SJSA1 (cell line): Measurements from ENCODE around the gene SDE2. TPM values are rescaled to one million over a fixed set of nuclear protein-coding genes. Genes with fewer than 3 reads are reported as not detected.
"Not testable (repeated sequence)": the region's sequence is repeated elsewhere in the genome, so short reads cannot be mapped to it uniquely, and the experiment has no call there.

Experiments used
- DNase-seq, 2 experiments: peaks; one replicate each; pipeline ENCODE4 v3.0.0-alpha.2; 2015 to 2020; ENCODE audit warnings: low spot score in 2 of 2, low read depth in 1 of 2
- H3K27ac ChIP-seq: fragments of 250-450 bp; sonication (Bioruptor Pico); 2 replicates; pipeline ENCODE4 v1.5.1; 2020; ENCODE audit warnings: mild to moderate bottlenecking, moderate library complexity
- H3K27me3 ChIP-seq: fragments of 250-450 bp; sonication (Bioruptor Pico); replicated peaks from 2 replicates; pipeline ENCODE4 v1.5.1; 2020; ENCODE audit warnings: mild to moderate bottlenecking, moderate library complexity
- H3K36me3 ChIP-seq: fragments of 250-450 bp; sonication (Bioruptor Pico); 2 replicates; pipeline ENCODE4 v1.5.1; 2020; ENCODE audit warnings: mild to moderate bottlenecking
- H3K4me1 ChIP-seq: fragments of 250-450 bp; sonication (Bioruptor Pico); replicated peaks from 2 replicates; pipeline ENCODE4 v1.6.1; 2021; ENCODE audit warnings: mild to moderate bottlenecking
- H3K4me3 ChIP-seq: fragments of 250-450 bp; sonication (Bioruptor Pico); 2 replicates; pipeline ENCODE4 v1.5.1; 2020; ENCODE audit warnings: mild to moderate bottlenecking
- H3K9me3 ChIP-seq: fragments of 250-450 bp; sonication (Bioruptor Pico); replicated peaks from 2 replicates; pipeline ENCODE4 v1.5.1; 2020; ENCODE audit warnings: mild to moderate bottlenecking
- total RNA-seq: library from RNA; depleted of rRNA; stranded (reverse); fragments of >200 nt; shearing (Covaris generic); gene quantifications from 2 replicates; pipeline ENCODE4 v1.2.3, GENCODE V29; 2014

SDE2 gene
- total RNA-seq, 1 experiment from 2014 or later = 43.9 TPM

GRCh38 chr1:225977937-225978748, 21.0 kb downstream of the SDE2 start:
- no peak for DNase-seq
- Histone ChIP-seq H3K27me3 (no peaks in the 10 kb centered on the region), H3K36me3 (peaks cover 44% of the 10 kb centered on the region), H3K4me3 (no peak overlapping the region), H3K27ac (no peak overlapping the region), H3K9me3 (peaks cover 5% of the 10 kb centered on the region), H3K4me1 (no peaks in the 10 kb centered on the region)

DNA sequence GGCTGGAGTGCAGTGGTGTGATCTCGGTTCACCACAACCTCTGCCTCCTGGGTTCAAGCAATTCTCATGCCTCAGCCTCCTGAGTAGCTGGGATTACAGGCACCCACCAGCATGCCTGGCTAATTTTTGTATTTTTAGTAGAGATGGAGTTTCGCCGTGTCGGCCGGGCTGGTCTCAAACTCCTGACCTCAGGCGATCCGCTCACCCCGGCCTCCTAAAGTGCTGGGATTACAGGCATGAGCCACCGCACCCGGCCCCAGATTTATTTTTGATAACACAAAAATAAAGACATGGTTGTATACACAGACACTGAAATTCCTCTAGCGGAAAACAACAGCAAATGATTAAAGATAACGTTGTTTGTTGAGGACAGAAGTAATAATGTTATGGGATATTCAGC, 24.0 kb downstream of the SDE2 start:
- not testable (repeated sequence) for H3K27me3 ChIP-seq, H3K4me1 ChIP-seq, H3K4me3 ChIP-seq, H3K27ac ChIP-seq, H3K9me3 ChIP-seq, DNase-seq
- H3K36me3 ChIP-seq = peaks cover 14% of the 10 kb centered on the region

DNA sequence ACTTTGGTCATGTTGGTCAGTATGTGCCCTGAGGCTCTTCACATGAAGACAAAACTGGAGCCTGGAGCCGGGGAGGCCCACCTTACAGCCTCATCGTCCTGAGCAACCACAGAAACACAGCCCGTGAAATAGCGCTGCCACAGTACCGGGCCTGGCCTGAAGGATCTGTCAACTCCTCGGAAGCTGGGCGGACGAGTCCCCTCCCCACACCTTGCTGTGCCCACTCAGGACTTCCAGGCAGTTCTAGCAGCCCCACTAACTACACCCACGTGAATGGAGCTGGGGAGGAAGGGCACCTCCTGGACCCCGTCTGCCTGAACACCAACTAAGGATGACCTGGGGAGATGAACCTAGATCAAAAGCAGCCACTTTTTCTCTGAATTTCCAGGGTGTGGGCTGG, 24.7 kb downstream of the SDE2 start:
- DNase-seq = no peak
- H3K36me3 ChIP-seq = peaks cover 7% of the 10 kb centered on the region

GRCh38 chr1:225973158-225973557, 26.0 kb downstream of the SDE2 start:
- Histone ChIP-seq H3K36me3 (peaks cover under 1% of the 10 kb centered on the region), H3K9me3 (no peaks in the 10 kb centered on the region), H3K4me3 (no peak overlapping the region), H3K4me1 (no peaks in the 10 kb centered on the region), H3K27me3 (no peaks in the 10 kb centered on the region), H3K27ac (no peak overlapping the region)
- DNase-seq = no peak

More for the DNA sequence above, 24.7 kb downstream of the SDE2 start:
- Histone ChIP-seq H3K27ac (no peak overlapping the region), H3K9me3 (no peaks in the 10 kb centered on the region), H3K4me3 (no peak overlapping the region), H3K4me1 (no peaks in the 10 kb centered on the region), H3K27me3 (no peaks in the 10 kb centered on the region)

- no peak overlapping the region for H3K4me3 ChIP-seq
- DNase-seq = no peak
- H3K27ac ChIP-seq = no peak overlapping the region
- no peaks in the 10 kb centered on the region; the same call in 1 of the 2 replicates for H3K36me3 ChIP-seq
- no peaks in the 10 kb centered on the region for H3K27me3 ChIP-seq
- no peaks in the 10 kb centered on the region for H3K4me1 ChIP-seq
- no peaks in the 10 kb centered on the region for H3K9me3 ChIP-seq
Measured at GRCh38 chr1:225972344-225973152, 26.6 kb downstream of the SDE2 start.

- H3K36me3 ChIP-seq, DNase-seq, H3K9me3 ChIP-seq, H3K4me1 ChIP-seq, H3K27ac ChIP-seq, H3K27me3 ChIP-seq, H3K4me3 ChIP-seq: not testable (repeated sequence)
Measured at GRCh38 chr1:225970592-225971157, 28.5 kb downstream of the SDE2 start.

- H3K9me3 ChIP-seq, H3K4me1 ChIP-seq, DNase-seq, H3K36me3 ChIP-seq, H3K27me3 ChIP-seq, H3K4me3 ChIP-seq, H3K27ac ChIP-seq: not testable (repeated sequence)
Measured at GRCh38 chr1:225969751-225970150, 29.4 kb downstream of the SDE2 start.

- Histone ChIP-seq H3K27ac (no peak overlapping the region), H3K27me3 (no peaks in the 10 kb centered on the region), H3K4me1 (no peaks in the 10 kb centered on the region), H3K36me3 (no peaks in the 10 kb centered on the region), H3K9me3 (no peaks in the 10 kb centered on the region), H3K4me3 (no peak overlapping the region)
- no peak for DNase-seq
Measured at GRCh38 chr1:225965231-225965630, 33.9 kb downstream of the SDE2 start.

DNA sequence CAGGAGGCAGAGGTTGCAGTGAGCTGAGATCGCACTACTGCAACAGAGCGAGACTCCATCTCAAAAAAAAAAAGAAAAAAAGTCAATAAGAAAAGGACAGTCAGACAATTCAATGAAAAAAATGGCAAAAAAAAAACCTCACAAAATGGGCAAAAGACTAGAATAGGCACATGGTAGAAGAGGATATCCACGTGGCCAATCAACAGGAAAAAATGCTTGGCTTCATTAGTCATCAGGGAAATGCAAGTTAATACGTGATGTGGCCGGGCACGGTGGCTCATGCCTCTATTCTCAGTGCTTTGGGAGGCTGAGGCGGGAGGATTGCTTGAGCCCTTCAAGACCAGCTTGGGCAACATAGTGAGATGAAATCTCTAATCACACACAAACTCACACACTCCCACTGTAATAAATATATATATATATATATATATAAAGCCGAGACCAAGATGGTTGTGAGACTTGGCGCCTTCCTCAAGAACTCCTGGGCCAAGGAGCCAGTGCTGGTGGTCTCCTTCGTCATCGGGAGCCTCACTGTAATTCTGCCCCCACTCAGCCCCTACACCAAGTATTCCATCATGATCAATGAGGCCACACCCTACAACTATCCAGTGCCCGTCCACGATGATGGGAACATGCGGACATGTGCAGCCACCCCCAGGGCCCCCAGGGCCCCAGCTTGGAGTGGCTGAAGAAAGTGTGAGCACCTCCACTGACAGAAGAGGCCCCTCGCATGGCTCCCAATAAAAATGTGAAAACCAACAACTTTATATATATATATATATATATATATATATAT, 35.2 kb downstream of the SDE2 start:
- Histone ChIP-seq H3K9me3 (no peaks in the 10 kb centered on the region), H3K4me1 (no peaks in the 10 kb centered on the region), H3K4me3 (no peak overlapping the region), H3K36me3 (no peaks in the 10 kb centered on the region), H3K27ac (no peak overlapping the region), H3K27me3 (no peaks in the 10 kb centered on the region)
- no peak for DNase-seq

- Histone ChIP-seq H3K4me1 (no peaks in the 10 kb centered on the region), H3K27me3 (no peaks in the 10 kb centered on the region), H3K36me3 (no peaks in the 10 kb centered on the region), H3K4me3 (no peak overlapping the region), H3K27ac (no peak overlapping the region), H3K9me3 (no peaks in the 10 kb centered on the region)
- peak in 1 of 2 experiments; percentile 37 for DNase-seq
Measured at GRCh38 chr1:225962440-225962975, 36.6 kb downstream of the SDE2 start.

- Histone ChIP-seq H3K27me3 (no peaks in the 10 kb centered on the region), H3K36me3 (no peaks in the 10 kb centered on the region), H3K4me1 (no peaks in the 10 kb centered on the region), H3K4me3 (no peak overlapping the region), H3K9me3 (no peaks in the 10 kb centered on the region), H3K27ac (no peak overlapping the region)
- peak in 1 of 2 experiments; percentile 24 for DNase-seq
Measured at GRCh38 chr1:225961659-225962439, 37.3 kb downstream of the SDE2 start.

DNA sequence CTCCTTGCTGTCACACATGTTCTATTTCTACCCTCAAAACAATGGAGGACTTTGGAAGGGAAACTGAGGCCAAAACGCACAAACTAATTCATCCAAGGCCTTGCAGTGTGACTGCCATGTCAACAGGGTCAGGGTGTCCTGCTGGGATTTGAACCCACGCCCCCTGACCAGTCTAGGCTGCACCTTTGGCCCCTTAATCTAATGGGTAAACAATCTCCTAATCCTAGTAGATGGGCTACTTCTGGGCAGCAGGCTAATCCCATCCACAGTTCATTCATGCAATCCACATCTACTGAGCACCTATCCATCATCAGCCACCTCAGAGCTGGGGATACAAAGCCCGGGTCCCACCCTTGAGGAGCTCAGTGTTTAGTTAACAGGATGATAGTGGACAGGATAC, 41.1 kb downstream of the SDE2 start:
- Histone ChIP-seq H3K27me3 (0 out of 2 replicates have a peak, but pooled peaks cover 4% of the 10 kb centered on the region), H3K4me3 (no peak overlapping the region), H3K27ac (no peak overlapping the region), H3K9me3 (no peaks in the 10 kb centered on the region), H3K4me1 (no peaks in the 10 kb centered on the region), H3K36me3 (no peaks in the 10 kb centered on the region)
- DNase-seq = no peak
